NB4 (cell line): ENCODE data around the gene RUNX3.

ENCODE experiments used
- POLR2A ChIP-seq: IDR thresholded peaks from 2 replicates; pipeline ENCODE4 v1.6.1; 2011; ENCODE audit warnings: mild to moderate bottlenecking; ENCODE audit not compliant: insufficient read length; ENCODE audit errors: extremely low read depth
- TF ChIP-seq, protein P1 (sequence below): IDR thresholded peaks from one replicate; pipeline ENCODE4 v1.5.1; 2012; ENCODE audit warnings: low read depth, low read length

DNA sequence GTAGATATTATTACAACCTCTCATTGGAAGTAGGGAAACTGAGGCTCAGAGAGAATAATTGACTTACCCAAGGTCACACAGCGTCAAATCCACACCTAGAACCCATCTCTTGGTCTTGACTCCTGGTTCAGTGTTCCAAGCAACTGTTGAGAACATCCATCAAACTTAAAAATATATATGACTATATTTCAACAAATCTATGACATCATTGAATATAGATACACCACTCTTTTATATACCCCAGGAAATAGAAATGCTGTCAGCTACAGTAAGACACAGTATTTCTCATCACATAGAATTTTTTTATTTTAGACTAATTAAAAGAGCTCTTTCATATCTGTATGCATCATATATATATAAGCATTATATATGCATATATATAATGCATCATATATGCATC lies 56.9 kb downstream of the RUNX3 start:
- TF ChIP-seq, protein P1, sequence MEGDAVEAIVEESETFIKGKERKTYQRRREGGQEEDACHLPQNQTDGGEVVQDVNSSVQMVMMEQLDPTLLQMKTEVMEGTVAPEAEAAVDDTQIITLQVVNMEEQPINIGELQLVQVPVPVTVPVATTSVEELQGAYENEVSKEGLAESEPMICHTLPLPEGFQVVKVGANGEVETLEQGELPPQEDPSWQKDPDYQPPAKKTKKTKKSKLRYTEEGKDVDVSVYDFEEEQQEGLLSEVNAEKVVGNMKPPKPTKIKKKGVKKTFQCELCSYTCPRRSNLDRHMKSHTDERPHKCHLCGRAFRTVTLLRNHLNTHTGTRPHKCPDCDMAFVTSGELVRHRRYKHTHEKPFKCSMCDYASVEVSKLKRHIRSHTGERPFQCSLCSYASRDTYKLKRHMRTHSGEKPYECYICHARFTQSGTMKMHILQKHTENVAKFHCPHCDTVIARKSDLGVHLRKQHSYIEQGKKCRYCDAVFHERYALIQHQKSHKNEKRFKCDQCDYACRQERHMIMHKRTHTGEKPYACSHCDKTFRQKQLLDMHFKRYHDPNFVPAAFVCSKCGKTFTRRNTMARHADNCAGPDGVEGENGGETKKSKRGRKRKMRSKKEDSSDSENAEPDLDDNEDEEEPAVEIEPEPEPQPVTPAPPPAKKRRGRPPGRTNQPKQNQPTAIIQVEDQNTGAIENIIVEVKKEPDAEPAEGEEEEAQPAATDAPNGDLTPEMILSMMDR = no peak
- TF ChIP-seq POLR2A = no peak
